Renal cortex interstitium (tissue), 11 donors: ENCODE measurements around the gene ELL. TPM values are rescaled to one million over a fixed set of nuclear protein-coding genes. Genes with fewer than 3 reads are reported as not detected.
A peak's percentile ranks its signal among the peaks of the same experiment; 100 is the strongest.

ENCODE experiments used
- DNase-seq, 11 donors: peaks; one replicate each; pipeline ENCODE4 v3.0.0-alpha.2; 2013; ENCODE audit warnings: low read depth in 9 of 11, low spot score in 4 of 11; ENCODE audit errors: extremely low read depth in 1 of 11
- polyA plus RNA-seq, 3 donors: library from polyadenylated mRNA; unstranded; fragments of 120-200 nt; gene quantifications; one replicate each; pipeline ENCODE4 v1.2.1, GENCODE V29; 2013; ENCODE audit not compliant: insufficient read length in 3 of 3

ELL gene
- polyA plus RNA-seq, 3 donors = 8.4 to 13.3 (median 10.6) TPM

GRCh38 chr19:18465214-18465963 is 56.5 kb downstream of the ELL start:
- no peak for DNase-seq

GRCh38 chr19:18464646-18465045 is 57.2 kb downstream of the ELL start:
- DNase-seq = peak in 1 of 11 donors; percentile 45

- no peak for DNase-seq
Observed at GRCh38 chr19:18461471-18461870, 60.4 kb downstream of the ELL start.

- no peak for DNase-seq
Observed at GRCh38 chr19:18460900-18461299, 61.0 kb downstream of the ELL start.

- no peak for DNase-seq
Observed at GRCh38 chr19:18457483-18458331, 64.2 kb downstream of the ELL start.

GRCh38 chr19:18456974-18457373 is 64.9 kb downstream of the ELL start:
- DNase-seq = no peak

- no peak for DNase-seq
Observed at GRCh38 chr19:18456279-18456678, 65.6 kb downstream of the ELL start.

GRCh38 chr19:18453269-18454024 is 68.4 kb downstream of the ELL start:
- no peak for DNase-seq

- DNase-seq = no peak
Observed at GRCh38 chr19:18452386-18452785, 69.5 kb downstream of the ELL start.

- DNase-seq = peak in 3 of 11 donors; percentile 62 to 78 (median 68)
Observed at GRCh38 chr19:18450931-18451836, 70.7 kb downstream of the ELL start.

GRCh38 chr19:18450021-18450930 is 71.6 kb downstream of the ELL start:
- DNase-seq = no peak

GRCh38 chr19:18449552-18449951 is 72.3 kb downstream of the ELL start:
- no peak for DNase-seq

GRCh38 chr19:18446811-18447359 is 75.0 kb downstream of the ELL start:
- DNase-seq = no peak

- no peak for DNase-seq
Observed at GRCh38 chr19:18446145-18446810, 75.6 kb downstream of the ELL start.

- no peak for DNase-seq
Observed at GRCh38 chr19:18445262-18445948, 76.5 kb downstream of the ELL start.

GRCh38 chr19:18444513-18444912 is 77.4 kb downstream of the ELL start:
- DNase-seq = no peak
